ENCODE results near the gene BSCL2. TPM values are rescaled to one million over a fixed set of nuclear protein-coding genes. Genes with fewer than 3 reads are reported as not detected.

BSCL2 gene
- polyA plus RNA-seq, 1 experiment: 94.1 TPM

DNA sequence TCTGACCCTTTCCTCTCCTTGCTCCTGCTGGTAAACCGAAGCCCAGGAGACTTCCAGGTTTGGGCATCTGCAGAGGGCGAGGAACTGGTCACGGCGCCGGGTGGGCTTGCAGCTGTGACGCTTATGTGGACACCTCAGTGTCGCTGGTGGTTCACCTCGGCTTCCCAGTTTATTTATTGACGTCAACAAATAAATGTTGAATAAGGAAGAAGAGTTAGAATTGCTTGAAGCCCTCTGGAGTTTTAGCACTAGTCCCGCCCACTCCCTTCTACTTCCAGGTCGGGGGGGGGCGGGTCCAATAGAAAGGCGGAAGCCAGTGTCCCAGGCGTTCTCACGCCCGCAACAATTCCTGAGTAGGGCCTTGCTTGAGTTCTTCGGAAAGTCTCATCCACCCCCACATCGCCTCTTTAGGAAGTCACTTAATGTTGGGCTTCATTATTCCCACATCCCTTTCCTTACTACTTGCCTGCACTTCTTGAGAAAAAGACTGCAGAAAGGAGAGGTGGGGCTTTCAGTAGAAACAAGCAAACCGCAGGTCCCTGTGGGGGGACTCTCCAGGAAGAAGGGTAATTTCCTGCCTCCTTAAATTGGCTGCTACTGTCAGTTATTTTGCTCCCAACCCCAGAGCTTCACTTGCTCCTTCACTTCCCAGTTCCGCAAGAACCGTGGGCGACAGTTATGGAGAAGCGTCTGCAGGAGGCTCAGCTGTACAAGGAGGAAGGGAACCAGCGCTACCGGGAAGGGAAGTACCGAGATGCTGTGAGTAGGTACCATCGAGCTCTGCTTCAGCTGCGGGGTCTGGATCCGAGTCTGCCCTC, 21.2 kb upstream of the BSCL2 start, which contains the start of gene TTC9C:
Gene TTC9C, plus strand, starts transcription at position 316 of the 818 bp plus-strand sequence. Its CDS starts 363 bp downstream, at position 679.
- DNase-seq (ENCODE audit: low read depth): no peak
- CTCF ChIA-PET: interaction anchor here (0.6 to 1.4 kb wide), 4 partner anchors 22 to 287 kb away, joined by 3 to 4 read pairs (median 3); partner anchors contain the start of gene BSCL2
- H3K36me3 ChIP-seq (ENCODE audit: control insufficient read depth, insufficient read depth, low read length): 0 out of 2 replicates have a peak, but pooled peaks cover under 1% of the 10 kb centered on the region
- POLR2A ChIA-PET: interaction anchor here (1.4 to 1.8 kb wide), 2 partner anchors 113 to 127 kb away, joined by 5 to 7 read pairs; partner anchors contain the start of gene MTA2
- H3K27me3 ChIP-seq (ENCODE audit: control insufficient read depth, insufficient read depth, low read length): no peaks in the 10 kb centered on the region
- TF ChIP-seq, protein P1, sequence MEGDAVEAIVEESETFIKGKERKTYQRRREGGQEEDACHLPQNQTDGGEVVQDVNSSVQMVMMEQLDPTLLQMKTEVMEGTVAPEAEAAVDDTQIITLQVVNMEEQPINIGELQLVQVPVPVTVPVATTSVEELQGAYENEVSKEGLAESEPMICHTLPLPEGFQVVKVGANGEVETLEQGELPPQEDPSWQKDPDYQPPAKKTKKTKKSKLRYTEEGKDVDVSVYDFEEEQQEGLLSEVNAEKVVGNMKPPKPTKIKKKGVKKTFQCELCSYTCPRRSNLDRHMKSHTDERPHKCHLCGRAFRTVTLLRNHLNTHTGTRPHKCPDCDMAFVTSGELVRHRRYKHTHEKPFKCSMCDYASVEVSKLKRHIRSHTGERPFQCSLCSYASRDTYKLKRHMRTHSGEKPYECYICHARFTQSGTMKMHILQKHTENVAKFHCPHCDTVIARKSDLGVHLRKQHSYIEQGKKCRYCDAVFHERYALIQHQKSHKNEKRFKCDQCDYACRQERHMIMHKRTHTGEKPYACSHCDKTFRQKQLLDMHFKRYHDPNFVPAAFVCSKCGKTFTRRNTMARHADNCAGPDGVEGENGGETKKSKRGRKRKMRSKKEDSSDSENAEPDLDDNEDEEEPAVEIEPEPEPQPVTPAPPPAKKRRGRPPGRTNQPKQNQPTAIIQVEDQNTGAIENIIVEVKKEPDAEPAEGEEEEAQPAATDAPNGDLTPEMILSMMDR (IDR thresholded peaks at IDR 0.05; ENCODE audit: insufficient read depth, low read depth, low read length): no peak
- H3K4me3 ChIP-seq (ENCODE audit: low read depth, low read length): peak within 1 kb of the TSS; percentile 88

GRCh38 chr11:62727872-62728170, 20.6 kb upstream of the BSCL2 start:
- peaks cover 3% of the 10 kb centered on the region; the same call in 1 of the 2 replicates for H3K36me3 ChIP-seq (ENCODE audit: control insufficient read depth, insufficient read depth, low read length)

GRCh38 chr11:62727165-62727871, 20.1 kb upstream of the BSCL2 start, which contains the start of gene HNRNPUL2:
Gene HNRNPUL2 (minus strand): TSS chr11:62727457. CDS start chr11:62727156, 301 bp downstream.
- ChIA-PET CTCF (interaction anchor here (0.6 to 1.4 kb wide), 9 partner anchors 11 to 130 kb away, joined by 3 read pairs; partner anchors contain the start of genes BSCL2 and UBXN1), POLR2A (interaction anchor here (0.5 to 2.2 kb wide), 12 partner anchors 18 to 300 kb away, joined by 3 to 12 read pairs (median 5); partner anchors contain the start of genes C11orf98, CSKMT, EEF1G and MTA2)
- TF ChIP-seq, protein P1 (IDR thresholded peaks at IDR 0.05; ENCODE audit: insufficient read depth, low read depth, low read length): no peak; the same call in 1 of the 2 replicates
- peaks cover 6% of the 10 kb centered on the region for H3K36me3 ChIP-seq (ENCODE audit: control insufficient read depth, insufficient read depth, low read length)
- DNase-seq (ENCODE audit: low read depth): peak; percentile 91
- peak within 1 kb of the TSS; percentile 88 for H3K4me3 ChIP-seq (ENCODE audit: low read depth, low read length)
- no peaks in the 10 kb centered on the region for H3K27me3 ChIP-seq (ENCODE audit: control insufficient read depth, insufficient read depth, low read length)

More at GRCh38 chr11:62727872-62728170, 20.6 kb upstream of the BSCL2 start:
- DNase-seq (ENCODE audit: low read depth): peak; percentile 82
- peak overlapping the region; percentile 88 for H3K4me3 ChIP-seq (ENCODE audit: low read depth, low read length)
- TF ChIP-seq, protein P1 (IDR thresholded peaks at IDR 0.05; ENCODE audit: insufficient read depth, low read depth, low read length): no peak
- ChIA-PET CTCF (interaction anchor here (0.6 to 1.4 kb wide), 7 partner anchors 11 to 130 kb away, joined by 3 read pairs; partner anchors contain the start of gene BSCL2), POLR2A (interaction anchor here (0.6 to 2.2 kb wide), 7 partner anchors 18 to 301 kb away, joined by 4 to 12 read pairs (median 6); partner anchors contain the start of genes C11orf98, CSKMT and MTA2)
- H3K27me3 ChIP-seq (ENCODE audit: control insufficient read depth, insufficient read depth, low read length): no peaks in the 10 kb centered on the region

DNA sequence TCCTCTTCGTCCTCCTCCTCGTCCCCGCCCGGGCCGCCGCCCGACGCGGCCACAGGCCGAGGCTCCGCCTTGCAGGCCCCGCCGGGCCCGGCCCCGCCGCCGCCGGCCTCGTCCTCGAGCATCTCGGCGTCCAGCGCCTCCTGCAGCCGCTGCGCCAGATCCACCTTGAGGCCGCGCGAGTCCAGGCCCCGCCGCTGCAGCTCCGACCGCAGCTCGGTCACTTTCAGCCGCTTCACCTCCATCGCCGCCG, 19.6 kb upstream of the BSCL2 start:
- Histone ChIP-seq H3K27me3 (ENCODE audit: control insufficient read depth, insufficient read depth, low read length) (no peaks in the 10 kb centered on the region), H3K4me3 (ENCODE audit: low read depth, low read length) (peak overlapping the region; percentile 88), H3K36me3 (ENCODE audit: control insufficient read depth, insufficient read depth, low read length) (peaks cover 9% of the 10 kb centered on the region)
- TF ChIP-seq, protein P1 (IDR thresholded peaks at IDR 0.05; ENCODE audit: insufficient read depth, low read depth, low read length): no peak
- ChIA-PET CTCF (interaction anchor here (0.9 to 1.4 kb wide), 6 partner anchors 10 to 131 kb away, joined by 3 read pairs; partner anchors contain the start of gene UBXN1), POLR2A (interaction anchor here (0.5 to 2.2 kb wide), 10 partner anchors 18 to 153 kb away, joined by 3 to 12 read pairs (median 5); partner anchors contain the start of genes C11orf98, CSKMT, EEF1G and MTA2)
- no peak for DNase-seq (ENCODE audit: low read depth)
